ENCODE data around the gene GUCD1.

Gene GUCD1

DNA sequence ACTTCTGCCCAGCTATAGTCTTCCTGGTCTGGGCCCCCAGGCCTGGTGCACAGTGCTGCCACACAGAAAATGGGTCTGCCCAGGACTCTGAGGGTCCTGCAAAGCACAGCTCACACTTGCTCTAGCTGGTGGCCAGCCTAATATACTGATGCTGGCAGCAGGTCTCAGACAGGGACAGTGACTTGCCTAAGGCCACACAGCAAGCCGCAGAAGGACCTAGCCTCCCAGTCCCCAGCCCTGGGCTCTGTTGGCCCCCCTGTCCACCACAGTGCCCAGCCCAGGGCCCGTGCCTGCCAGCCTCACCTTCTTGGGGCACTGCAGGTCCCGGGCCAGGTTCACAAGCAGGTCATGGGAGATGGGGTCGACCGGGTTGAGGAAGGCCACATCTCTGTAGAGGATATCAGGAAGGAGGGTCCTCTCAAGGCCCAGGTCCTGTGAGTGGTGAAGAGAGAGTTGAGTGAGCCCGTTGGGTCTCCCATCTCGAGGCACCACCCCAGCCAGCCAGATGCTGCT, 34.6 kb upstream of the GUCD1 start:
- DNase-seq: no peak

DNA sequence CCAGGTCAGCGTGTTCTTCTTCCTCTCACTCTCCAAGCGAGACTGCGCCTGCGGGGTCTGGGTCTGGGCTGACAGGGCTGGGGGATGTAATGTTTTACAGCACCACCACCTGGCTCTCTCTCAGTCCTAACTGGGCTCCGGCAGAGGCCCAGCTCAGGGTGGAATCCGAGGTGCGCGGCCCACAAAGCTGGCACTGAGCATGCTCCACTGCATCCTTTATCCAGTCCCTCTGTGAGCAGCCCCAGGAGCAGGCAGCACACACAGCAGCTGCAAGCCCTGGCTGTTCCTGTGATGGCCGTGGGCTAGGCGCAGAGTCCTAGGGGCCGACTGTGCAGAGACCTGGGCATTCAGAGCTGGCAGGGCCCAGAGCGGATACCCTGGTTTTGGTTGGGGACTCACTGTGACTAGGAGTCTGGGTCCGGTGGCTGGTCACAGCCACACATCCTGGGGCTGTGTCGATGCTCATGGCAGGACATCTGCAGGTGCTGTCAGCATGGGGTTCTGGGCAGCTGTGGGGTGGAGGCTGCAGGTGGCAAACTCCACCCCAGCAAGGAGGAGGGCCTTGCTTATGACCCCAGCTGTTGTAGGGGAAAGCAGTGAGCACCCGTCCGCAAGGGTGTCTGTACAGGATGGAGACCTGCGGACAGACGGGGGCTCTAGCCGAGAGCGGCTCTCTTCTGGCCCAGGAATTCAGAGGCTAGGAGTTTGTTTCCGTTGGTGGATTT, 34.0 kb upstream of the GUCD1 start:
- no peak for DNase-seq

DNA sequence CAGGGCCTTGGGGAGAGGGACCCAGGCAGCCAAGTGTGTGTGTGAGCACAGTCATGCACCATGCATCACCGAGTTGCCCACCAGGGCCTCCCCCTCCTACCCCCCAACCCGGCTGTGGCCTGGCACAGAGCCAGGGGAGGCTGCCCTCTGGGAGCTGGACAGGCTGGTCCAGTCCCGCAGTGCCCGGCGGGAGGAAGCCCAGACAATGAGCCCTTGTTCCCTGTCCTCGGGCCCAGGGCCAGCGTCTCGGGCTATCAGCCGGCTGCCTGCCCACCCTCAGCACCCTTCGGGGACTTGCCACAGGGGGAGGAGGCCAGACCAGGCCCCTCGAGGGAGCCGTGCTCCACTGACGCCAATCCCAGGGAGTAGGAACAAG, 33.4 kb upstream of the GUCD1 start:
- no peak for DNase-seq

DNA sequence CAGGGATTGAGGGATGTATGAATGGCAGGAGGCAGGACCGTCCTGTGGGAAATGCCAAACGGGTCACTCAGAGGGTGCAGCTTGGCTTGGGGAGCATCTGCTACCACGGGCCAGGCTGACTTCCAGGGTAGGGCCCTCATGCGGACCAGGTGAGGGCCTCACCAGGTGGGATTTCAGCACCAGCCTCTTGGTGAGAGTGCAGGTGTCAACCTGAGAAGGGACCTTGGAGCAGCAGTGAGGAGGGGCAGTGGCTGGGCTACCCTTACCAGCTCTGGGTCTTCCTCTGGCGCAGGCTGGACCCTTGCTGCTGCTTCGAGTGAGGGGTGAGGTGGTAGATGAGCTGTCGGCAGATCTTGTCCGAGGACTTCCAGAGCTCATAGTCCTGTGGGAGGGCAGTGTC, 33.0 kb upstream of the GUCD1 start:
- DNase-seq: no peak

DNA sequence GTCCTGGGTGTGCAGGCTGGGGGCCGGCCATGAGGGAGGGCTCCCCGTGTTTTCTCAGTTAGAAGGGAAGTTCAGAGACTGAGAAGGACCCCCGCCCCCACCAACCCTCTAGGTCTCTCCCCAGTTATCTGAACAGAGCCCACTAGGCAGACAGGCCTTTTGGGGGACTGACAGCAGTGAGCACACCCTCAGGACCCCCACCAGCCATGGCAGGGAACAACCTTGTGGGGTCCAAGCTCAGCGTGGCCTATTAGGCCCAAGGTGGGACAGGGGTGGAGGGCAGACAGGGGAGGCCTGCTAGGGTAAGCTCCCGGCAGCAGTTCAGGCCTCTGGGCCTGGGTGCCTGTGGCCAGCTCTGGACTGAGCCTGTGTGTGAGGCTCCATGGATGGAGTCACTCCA, 32.3 kb upstream of the GUCD1 start:
- DNase-seq: no peak

DNA sequence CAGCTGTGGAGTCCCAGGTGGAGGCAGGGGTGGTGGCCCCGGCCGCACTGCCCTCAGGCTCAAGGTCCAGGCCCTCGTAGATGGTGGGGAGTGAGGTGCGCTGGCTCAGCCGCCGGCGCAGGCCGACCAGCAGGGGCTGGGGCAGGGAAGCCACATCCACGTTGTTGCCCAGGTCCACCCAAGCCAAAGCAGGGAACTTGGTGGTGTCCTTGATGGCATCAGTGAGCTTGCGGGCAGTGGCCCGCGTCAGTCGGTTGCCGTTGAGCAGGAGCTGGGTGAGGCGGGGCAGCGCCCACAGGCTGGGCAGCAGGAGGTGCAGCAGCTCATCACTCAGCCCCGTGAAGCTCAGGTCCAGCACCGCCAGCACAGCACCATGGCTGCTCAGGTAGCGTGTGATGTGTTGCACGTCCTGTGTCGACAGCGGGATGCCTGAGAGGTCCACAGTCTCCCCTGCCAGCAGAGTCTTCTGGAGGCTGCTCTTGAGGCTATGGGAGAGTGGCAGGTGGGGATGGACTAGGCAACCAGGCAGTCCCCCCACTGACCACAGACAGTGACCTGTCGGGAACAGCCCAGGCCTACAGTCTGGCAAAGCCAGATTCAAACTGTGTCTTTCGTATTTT, 31.1 kb upstream of the GUCD1 start:
- no peak for DNase-seq

DNA sequence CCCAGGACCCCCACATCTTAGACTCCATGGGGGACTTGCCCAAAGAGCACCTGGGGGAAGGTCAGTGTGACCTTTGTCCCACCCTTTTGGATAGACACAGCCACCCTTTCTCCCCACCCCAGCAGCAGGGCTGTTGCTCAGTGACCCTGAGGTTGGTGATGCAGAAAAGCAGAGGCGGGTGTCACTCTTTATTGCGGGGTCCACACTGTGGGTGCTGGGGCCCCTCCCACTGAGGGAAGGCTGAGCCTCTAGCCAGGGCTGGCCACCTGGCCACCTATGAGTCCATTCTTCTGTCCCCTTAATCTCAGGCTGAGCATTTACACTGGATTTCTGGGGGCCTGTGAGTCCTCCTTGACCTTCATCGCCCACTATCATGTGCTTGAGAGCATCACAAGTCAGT, 30.5 kb upstream of the GUCD1 start:
- no peak for DNase-seq

DNA sequence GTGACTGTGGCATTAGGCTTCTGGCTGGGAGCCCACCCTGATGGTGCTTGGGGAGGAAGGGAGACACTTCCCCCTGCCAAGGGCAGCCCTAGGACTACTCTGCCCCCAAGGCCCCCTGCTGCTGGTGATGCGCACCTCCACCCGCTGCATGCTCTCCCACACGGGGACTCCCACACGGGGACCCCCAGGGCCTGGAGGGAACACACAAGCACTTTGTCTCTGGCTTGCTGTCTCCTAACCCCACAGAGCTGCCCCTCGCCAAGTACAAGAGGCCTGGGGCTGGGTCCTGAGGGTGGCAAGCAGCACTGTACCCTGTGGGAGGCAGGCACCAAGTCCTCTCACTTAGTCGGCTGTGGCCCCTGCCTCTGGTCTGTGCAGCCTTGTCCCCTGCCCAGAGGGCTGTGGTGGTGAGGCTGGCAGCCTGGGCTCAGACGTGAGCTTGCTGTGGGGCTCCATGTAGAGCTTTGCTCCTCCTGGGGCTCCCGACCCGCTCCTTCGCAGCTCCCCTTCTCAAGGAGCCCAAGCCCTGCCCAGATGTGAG, 30.0 kb upstream of the GUCD1 start:
- no peak for DNase-seq

DNA sequence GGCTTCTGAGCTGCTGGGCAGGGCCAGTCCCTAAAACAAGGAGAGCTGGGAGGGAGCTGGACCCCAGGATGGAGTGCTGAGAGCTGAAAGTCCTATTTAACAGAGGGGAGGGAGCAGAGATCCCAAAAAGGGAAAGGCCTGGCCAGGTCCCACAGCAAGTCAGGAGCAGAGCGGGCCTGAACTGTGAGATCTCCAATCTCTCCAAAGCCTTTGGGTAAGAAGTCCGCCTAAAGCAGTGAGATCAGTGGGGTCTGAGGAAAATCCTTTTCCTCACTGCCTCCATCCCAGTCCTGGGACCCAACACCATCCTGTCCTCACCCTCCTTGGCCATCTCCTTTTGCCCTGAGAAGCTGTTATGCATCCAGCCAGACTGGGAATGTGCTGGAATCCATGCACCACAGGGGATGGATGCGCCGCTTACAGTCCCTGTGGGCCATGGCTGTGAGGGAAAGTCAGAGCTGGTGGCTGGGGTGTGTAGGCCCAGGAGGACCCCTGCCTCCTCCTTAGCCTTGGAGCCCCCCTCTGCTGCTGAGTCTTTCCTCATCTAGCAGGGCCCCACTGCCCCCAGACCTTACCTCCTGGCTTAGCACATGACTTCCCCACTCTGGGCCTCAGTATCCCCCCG, 29.3 kb upstream of the GUCD1 start:
- DNase-seq: no peak

DNA sequence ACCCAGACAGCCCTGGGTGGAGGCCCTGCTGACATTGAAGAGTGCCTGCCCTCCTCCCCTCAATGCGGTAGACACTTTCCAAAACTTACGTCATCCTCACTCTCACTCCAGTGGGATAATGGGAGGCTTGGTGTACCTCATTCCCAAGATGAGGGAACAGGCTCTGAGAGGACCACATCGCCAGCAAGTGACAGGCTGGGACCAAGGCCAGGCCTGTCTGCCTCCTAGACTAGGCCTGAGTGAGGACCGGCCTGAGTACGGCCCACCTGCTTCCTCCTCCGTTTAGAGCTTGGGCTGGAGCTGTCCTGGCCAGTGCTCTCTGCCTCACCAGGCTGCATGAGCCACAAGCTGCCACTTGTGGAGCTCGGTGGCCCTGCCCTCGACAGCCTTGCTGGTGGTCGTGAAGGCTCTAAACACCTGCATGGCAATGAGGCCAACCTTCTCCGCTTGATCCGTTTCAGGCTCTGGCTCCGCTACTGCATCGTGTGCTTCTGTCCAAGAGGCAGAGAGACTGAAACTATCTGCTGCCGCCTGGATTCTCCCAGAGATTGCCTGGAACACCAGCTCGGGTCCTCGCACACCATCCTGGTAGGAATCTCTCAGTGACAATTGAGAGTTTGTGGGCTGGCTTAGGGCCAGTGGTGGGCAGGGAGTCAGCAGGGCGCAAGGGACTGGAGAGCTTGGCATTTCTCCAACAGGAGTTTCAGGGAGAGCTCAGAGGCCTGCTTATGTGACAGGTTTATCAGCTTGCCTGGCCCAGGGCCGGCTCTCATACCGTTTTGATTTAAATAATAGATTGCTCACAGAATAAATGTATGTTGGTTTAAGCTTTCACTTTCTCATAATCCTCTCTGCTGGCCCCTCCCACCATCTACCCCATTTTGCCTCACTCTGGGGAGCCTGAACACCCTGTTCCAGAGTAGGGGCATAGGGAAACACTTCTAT, 28.6 kb upstream of the GUCD1 start:
- DNase-seq: no peak

DNA sequence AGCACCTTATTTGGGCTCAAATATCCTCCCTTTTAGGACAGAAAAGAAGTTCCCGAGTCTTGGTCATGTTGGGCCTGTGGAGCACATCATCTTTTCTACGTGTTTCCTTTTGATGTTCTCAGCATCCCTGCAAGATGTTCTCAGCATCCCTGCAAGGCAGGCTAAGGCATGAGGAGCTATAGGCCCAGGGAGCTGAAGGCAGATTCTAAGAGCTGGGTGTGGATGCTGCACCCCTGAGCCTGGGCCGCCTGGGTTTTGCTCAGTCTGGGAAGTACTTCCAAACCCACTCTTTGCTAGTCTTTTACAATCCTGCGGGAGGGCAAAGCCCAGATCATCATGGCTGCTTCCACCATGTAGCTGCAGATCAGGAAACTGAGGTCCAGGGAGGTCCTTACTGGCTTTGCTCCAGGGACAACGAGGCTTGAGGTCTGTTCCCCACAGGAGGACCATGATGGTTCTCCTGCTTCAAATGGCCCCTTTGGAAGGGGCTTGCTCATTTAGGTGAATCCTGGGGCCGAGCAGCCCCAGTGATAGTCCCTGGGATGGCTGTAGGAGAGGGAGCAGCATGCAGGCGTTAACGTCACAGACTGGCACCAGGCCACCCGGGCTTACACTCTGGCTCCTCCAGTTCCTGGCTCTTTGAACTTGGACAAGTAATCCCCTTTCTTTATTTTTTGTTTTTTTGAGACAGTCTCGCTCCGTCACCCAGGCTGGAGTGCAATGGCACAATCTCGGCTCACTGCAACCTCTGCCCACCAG, 27.3 kb upstream of the GUCD1 start:
- DNase-seq: no peak

DNA sequence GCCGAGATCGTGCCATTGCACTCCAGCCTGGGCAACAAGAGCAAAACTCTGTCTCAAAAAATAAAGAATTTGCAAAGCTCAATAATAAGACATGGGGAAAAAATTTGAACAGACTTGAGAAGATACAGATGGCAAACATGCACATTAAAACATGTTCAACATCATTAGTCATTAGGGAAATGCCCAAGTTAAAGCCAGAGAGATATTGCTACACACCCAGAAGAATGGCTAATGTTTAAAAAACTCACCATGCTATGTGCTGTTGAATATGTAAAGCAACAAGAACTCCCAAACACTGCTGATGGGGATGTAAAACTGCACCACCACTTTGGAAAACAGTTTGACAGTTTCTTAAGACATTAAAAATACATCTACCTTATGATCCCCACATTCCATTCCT, 25.3 kb upstream of the GUCD1 start:
- no peak for DNase-seq

DNA sequence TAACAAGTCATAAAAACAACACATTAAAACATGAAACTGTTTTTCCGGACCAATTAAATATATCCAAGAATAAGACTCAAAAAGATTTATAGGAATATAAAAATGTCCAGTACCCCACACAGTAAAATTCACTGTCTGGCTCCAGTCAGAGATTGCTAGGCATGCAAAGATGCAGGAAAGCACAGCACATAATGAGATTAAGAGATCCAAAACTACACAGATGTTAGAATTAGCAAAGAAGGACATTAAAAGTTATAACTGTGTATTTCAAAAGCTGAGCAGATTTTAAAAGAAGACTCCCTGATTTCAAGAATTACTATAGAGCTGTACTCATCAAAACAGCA, 24.3 kb upstream of the GUCD1 start:
- no peak for DNase-seq

DNA sequence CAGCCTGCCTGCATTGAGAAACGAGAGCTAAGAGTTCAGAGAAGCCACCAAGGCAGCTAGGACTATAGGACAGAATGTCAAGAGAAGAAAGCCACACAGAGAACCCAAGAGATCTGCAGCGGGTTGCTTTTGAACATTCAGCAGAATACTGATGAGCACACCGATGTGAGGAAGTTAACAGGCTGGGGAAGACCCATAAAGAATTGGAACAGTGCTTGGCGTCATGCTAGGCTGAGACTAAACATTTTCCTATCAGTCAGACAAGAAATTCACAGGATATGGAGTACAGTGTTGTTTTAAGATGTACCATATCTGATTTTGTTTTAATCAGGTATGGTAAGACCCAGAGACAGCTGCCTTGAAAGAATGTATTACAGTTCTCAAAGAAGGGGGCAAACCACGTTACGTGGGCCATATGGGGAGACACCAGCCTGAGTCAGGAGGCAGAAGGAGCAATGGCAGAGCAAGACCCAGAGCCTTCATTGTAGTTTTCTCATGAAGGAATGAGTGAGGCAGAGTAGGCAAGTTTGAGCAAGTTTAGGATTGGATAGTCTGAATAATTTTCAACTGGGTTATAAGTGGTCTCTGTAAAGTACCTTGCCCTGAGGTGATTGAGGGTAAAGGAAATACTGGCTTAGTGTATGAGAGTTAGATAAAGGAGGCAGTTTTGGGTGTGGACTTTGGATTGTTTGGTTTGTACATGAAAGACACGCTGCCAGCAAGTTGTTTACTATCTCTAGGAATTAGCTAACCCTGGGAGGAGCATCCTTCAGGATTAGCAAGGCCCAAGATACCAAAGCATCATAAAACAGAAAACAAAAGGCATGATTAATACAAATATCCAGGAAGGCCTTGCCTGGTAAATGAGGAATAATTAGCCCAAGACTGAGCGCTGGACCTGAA, 23.7 kb upstream of the GUCD1 start:
- no peak for DNase-seq

DNA sequence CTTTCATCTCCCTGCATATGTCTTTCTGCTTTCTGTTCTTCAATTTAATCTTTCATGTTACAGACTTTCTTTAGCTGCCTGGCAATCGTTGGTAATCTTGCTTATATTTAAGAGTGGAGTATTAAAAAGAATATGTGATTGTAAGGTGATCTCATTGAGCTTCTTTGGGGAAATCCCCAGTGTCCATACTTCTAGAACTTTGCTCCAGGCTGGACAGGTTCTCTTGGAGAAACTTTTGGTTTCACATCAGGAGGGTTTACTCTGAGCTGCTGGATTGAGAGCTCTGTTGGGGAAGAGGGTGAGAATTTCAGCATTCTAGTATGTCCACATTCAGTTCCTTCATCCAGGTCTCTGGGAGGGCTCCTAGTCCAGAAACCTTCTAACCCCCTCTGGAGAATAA, 21.8 kb upstream of the GUCD1 start:
- no peak for DNase-seq

DNA sequence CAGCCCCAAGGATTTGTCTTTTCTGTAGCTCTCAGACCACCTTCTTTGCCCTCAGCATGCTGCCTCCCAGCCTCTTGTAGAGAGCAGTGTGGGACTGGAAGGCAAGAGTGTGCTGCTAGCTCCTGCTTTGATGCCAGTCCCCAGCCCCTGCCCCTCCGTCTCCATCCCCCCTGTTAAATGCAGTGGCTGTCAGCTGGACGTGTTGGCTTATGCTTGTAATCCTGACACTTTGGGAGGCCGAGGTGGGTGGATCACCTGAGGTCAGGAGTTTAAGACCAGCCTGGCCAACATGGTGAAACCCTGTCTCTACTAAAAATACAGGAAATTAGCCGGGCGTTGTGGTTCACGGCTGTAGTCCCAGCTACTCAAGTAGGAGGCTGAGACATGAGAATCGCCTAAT, 16.3 kb upstream of the GUCD1 start:
- DNase-seq: no peak

DNA sequence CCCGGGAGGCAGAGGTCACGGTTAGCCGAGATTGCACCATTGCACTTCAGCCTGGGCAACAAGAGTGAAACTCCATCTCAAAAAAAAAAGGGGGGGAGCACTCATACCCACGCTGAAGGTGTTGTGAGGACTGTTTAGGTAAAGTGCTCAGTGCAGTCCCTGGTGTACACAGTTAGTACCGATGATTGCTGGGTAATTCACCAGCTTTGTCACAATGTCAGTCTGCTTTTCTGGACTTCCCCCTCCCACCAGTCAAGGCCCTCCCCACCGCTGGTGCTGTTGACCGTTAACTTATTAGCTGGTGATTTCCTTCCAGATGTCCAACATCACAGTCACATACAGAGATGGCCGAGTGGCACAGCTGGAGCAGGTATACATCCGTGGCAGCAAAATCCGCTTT, 12.7 kb upstream of the GUCD1 start:
- DNase-seq: no peak

DNA sequence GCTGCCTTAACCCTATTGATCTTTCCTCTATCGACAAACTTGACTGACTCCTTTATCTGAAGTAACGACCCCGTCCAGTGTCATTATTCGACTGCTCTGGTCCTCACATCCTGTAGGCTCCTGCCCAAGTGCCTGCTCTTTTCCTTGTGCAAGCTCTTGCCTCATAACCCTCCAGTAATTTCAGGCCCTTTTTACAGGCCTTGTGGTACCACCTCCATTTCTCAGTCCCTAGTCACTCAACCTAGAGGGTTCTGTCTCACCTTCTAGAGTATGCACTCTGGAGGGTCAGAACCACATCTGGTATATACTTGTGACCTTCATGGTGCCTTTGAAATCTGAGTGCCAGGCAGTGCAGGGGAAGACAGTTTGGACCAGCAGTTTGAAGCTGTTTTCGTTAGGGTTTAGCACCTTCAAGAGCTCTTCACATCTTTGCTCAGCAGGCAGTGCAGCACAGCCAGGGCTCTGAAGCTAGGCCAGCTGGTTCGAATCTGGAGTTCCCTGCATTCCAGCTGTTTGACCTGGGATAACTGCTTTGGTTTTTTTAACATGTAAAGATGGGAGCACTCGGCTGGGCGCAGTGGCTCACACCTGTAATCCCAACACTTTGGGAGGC, 12.1 kb upstream of the GUCD1 start:
- no peak for DNase-seq

DNA sequence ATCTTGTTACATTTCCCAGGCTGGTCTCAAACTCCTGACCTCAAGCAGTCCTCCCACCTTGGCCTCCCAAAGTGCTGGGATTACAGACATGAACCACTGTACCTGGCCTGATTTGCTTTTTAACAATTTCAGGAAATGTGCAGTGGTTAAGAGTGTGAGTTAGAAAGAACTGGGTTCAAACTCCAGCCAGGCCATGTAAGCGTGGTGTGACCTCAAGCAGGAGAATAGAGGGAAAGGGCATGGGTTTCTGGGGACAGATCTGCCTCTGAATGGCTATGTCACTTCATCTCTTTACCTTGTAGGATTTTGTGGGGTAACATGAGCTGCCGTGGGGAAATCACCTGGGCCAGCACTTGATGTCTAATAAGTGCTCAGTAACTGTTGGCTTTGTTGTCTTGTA, 10.1 kb upstream of the GUCD1 start:
- no peak for DNase-seq

DNA sequence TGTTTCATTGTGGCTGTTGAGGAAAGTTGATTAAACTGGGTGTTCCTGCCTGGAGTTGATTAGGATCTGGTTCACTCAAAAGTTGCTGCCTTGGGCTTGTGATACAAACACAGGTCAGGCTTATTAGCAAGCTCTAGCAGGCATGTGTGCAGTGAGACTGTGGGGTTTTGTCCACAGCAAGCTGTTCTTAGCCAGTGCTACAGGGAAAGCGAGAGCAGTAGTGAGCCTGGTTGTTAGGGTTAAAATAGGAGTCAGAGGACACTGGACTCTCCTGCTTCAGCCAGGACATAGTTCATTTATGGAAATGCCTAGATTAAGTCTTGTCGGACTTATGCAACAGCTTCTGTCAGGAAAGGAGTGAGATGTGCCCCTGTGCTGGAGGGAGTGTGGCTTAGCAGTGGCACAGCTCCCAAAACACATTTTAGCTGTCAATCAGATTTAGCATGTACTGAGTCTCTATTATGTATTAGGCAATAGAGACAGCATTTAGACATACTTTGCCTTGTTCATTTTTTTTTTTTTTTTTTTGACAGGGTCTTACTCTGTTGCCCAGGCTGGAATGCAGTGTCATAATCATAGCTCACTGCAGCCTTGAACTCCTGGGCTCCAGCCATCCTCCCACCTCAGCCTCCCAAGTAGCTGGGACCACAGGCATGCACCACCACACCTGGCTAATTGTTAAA, 9.6 kb upstream of the GUCD1 start:
- no peak for DNase-seq

Data from cerebellar nuclear complex (tissue), 1 donor.